ENCODE data around the gene CHMP6.
A peak's percentile ranks its signal among the peaks of the same experiment; 100 is the strongest.

The CHMP6 gene

DNA sequence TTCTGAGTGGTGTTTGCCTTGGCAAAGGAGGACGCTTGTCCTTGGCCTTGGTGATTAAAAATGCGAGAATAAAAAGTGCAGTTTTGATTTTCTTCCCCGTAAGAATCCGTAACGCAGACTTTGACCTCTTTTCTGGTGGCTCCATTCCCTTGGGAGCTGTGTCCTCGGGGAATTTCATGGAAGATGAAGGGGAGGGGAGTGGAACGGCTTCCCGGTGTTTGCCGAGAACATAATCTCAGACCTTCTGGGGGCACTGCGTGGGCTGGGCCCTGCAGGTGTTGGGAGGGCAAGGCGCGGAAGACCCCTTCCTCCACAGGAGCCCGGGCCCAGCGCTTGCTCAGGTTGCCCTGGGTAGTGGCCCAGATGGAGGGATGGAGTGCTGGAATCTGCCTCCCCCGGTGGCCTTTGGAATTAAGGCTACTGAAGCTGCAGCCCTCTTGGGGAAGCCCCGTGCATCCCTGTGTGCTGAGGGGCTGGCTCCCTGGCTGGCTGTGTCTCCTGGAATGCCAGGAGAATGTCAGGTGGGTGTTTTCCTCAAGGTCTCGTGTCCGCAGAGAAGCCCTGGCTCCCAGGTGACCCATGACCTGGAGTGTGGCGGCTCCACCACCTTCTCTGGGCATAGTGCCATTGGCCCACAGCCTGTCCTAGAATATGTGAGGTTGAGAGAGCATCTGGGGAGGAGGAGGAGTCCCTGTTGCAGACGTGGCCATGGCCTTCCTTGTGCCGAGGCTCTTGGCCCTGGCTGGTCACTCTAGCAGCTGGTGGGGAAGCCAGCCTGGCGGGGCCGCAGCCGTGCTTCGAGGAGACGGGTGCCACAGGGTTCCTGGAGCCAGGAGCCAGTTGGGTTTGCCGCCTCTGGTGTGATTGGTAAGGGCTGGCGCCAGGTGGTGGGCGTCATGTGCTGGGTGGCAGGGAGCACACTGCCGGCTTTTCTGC, 46.4 kb downstream of the CHMP6 start:
- H3K4me3 ChIP-seq (ENCODE audit: low read depth, low read length), result no peak overlapping the region
- no peak for DNase-seq (ENCODE audit: low read depth)
- TF ChIP-seq, protein P1, sequence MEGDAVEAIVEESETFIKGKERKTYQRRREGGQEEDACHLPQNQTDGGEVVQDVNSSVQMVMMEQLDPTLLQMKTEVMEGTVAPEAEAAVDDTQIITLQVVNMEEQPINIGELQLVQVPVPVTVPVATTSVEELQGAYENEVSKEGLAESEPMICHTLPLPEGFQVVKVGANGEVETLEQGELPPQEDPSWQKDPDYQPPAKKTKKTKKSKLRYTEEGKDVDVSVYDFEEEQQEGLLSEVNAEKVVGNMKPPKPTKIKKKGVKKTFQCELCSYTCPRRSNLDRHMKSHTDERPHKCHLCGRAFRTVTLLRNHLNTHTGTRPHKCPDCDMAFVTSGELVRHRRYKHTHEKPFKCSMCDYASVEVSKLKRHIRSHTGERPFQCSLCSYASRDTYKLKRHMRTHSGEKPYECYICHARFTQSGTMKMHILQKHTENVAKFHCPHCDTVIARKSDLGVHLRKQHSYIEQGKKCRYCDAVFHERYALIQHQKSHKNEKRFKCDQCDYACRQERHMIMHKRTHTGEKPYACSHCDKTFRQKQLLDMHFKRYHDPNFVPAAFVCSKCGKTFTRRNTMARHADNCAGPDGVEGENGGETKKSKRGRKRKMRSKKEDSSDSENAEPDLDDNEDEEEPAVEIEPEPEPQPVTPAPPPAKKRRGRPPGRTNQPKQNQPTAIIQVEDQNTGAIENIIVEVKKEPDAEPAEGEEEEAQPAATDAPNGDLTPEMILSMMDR (IDR thresholded peaks at IDR 0.05; ENCODE audit: insufficient read depth, low read depth, low read length, missing control alignments), result no peak

DNA sequence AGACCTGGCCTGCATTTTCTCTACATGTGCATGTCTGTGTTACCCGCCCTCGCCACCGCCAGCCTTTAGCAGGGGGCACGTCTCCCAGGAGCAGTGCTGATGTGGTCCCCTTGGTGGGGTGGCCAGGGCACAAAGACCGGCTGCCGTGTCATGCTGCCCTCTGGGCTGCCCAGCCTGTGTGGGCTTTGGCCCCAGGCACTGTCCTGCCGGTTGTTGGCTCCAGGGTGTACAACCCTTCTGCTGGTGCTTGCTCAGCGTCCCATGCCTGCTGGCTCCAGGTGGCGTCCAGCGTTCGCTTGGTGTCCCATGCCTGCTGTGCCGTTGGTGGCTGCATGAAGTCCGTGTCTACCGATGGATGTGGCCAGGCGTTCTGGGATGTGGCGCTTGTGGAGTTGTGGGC, 47.5 kb downstream of the CHMP6 start:
- DNase-seq (ENCODE audit: low read depth), result no peak
- TF ChIP-seq, protein P1 (IDR thresholded peaks at IDR 0.05; ENCODE audit: insufficient read depth, low read depth, low read length, missing control alignments), result no peak
- H3K4me3 ChIP-seq (ENCODE audit: low read depth, low read length), result no peak overlapping the region

DNA sequence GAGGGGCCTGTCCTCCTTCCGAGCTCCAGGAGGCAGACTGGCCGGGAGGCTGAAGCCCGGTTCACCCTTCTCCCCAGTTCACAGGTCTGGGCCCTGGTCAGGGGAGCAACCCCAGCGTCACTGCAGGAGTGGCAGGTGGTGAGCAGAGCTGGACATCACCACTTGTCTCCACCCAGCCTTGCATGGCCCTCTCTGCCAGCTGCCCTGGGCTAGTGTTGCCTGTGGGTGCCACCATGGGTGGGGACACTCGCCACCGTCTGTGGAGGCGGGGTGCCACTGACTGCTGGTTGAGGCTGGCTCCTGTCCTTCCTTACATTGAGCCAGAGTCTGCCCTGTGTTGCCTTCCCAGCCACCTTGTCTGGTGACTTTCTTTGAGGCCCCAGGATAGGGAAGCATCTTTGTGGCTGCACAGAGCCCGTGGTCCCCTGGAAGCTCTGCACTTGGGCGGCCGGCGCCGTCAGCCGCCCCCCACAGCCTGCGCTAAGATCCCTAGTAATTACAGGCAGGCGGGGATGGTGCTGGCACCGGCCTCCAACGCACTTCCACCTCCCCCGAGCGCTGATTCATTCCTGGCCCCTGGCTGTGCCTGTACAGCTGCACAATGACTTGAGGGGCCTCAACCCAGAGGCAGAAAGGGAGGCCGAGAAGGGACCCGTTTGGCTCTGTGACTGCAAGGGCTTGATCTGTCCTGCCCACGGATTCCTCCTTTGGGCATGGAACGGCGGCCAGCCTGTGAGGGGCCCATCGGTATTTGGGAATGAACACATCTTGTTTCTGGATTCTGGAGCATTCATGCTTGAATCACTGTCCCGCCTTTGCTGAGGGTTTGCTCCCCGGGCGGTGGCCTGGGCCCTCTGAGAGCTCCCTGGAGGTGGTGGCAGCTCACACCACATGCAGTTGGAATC, 48.5 kb downstream of the CHMP6 start:
- no peak overlapping the region for H3K4me3 ChIP-seq (ENCODE audit: low read depth, low read length)
- no peak for DNase-seq (ENCODE audit: low read depth)
- TF ChIP-seq, protein P1 (IDR thresholded peaks at IDR 0.05; ENCODE audit: insufficient read depth, low read depth, low read length, missing control alignments), result no peak

DNA sequence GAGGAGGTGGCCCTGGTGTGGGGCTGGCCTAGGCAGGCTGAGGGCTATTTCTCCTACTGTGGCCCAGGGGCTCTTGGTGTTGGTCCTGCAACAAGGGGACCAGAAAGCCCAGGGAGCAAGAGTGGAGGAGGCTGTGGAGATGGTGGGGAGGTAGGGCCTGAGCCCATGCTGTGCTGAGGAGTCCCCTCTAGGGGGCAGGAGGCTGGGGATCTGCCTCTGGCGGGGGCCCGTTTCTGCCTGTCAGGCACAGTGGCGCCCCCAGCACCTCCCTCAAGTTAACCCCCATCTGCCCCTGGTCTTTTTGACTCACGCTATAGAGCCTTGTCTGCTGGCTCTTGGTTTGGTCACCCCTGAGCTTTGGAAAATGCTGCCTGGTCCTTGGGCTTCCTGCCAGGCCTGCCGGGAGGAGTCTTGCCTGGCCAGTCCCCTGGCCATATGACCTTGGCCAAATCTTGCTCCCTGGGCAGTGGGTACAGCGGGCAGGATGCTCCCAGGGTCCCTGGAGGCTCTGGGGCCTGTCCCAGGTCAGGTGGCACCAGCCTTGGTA, 49.2 kb downstream of the CHMP6 start:
- DNase-seq (ENCODE audit: low read depth), result peak; percentile 27
- H3K4me3 ChIP-seq (ENCODE audit: low read depth, low read length), result no peak overlapping the region
- TF ChIP-seq, protein P1 (IDR thresholded peaks at IDR 0.05; ENCODE audit: insufficient read depth, low read depth, low read length, missing control alignments), result peak; percentile 58

DNA sequence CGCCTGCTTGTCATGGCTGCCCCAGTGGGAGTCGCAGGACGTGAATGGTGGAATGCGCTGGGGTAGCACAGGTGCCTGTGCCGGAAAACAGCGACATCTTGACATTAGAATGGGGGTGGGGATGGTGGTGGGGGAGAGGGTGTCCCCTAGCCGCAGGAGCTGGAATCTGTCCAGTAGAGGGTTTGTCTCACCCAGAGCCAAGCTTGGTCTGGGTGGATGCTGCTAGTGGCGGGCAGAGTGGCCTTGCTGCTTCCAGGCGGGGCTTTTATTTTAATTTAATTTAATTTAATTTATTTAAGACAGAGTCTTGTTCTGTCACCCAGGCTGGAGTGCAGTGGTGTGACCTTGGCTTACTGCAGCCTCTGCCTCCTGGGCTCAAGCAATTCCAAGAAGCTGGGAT, 51.0 kb downstream of the CHMP6 start:
- TF ChIP-seq, protein P1 (IDR thresholded peaks at IDR 0.05; ENCODE audit: insufficient read depth, low read depth, low read length, missing control alignments), result no peak
- DNase-seq (ENCODE audit: low read depth), result no peak
- H3K4me3 ChIP-seq (ENCODE audit: low read depth, low read length), result no peak overlapping the region

DNA sequence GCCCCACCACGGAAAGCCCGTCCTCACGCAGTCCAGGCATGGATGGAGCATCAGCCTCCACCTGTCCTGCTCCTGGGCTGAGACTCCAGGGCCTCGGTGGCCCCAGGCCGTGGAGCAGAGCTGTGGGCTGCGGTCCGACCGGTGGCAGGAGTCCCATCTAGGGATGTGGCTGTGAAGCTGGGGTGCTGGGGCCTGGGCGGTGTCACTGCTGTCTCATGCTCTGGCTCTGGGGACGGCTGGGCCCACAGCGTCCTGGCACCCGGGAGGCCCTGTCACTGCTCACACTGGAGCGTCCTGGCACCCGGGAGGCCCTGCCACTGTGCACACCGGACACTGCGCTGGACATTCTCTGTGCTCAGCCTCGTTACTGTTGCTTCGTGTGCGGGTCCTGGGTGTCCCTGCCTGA, 51.7 kb downstream of the CHMP6 start:
- TF ChIP-seq, protein P1 (IDR thresholded peaks at IDR 0.05; ENCODE audit: insufficient read depth, low read depth, low read length, missing control alignments), result no peak
- no peak for DNase-seq (ENCODE audit: low read depth)
- H3K4me3 ChIP-seq (ENCODE audit: low read depth, low read length), result no peak overlapping the region
